ENCODE results near the gene UNC13C.

DNA sequence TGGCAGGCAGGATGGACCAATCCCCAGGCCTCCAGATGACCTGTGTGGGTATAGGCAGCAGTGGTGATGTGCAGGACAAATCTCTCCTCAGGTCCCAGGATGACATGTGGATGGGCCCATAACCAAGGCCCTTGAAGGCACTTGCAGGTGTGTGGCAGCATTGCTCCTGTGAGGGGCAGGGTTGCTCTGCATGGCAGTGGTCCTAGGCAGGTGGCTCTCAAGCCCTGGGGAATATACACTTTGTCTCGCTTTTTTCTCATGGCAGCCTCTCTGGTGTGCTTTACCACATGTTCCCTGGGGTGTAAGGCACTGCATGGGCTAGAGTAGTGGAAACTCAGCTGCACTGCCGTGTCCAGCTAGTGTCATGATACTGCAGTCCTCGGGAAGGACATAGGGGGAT lies 503.6 kb downstream of the UNC13C start:
- TF ChIP-seq, protein P1, sequence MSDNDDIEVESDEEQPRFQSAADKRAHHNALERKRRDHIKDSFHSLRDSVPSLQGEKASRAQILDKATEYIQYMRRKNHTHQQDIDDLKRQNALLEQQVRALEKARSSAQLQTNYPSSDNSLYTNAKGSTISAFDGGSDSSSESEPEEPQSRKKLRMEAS (IDR thresholded peaks at IDR 0.05): no peak
- no peak for TF ChIP-seq FOXM1 (IDR thresholded peaks at IDR 0.05; ENCODE audit: borderline replicate concordance, low read depth)
- TF ChIP-seq, protein P2, sequence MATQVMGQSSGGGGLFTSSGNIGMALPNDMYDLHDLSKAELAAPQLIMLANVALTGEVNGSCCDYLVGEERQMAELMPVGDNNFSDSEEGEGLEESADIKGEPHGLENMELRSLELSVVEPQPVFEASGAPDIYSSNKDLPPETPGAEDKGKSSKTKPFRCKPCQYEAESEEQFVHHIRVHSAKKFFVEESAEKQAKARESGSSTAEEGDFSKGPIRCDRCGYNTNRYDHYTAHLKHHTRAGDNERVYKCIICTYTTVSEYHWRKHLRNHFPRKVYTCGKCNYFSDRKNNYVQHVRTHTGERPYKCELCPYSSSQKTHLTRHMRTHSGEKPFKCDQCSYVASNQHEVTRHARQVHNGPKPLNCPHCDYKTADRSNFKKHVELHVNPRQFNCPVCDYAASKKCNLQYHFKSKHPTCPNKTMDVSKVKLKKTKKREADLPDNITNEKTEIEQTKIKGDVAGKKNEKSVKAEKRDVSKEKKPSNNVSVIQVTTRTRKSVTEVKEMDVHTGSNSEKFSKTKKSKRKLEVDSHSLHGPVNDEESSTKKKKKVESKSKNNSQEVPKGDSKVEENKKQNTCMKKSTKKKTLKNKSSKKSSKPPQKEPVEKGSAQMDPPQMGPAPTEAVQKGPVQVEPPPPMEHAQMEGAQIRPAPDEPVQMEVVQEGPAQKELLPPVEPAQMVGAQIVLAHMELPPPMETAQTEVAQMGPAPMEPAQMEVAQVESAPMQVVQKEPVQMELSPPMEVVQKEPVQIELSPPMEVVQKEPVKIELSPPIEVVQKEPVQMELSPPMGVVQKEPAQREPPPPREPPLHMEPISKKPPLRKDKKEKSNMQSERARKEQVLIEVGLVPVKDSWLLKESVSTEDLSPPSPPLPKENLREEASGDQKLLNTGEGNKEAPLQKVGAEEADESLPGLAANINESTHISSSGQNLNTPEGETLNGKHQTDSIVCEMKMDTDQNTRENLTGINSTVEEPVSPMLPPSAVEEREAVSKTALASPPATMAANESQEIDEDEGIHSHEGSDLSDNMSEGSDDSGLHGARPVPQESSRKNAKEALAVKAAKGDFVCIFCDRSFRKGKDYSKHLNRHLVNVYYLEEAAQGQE (IDR thresholded peaks at IDR 0.05; ENCODE audit: low read depth): no peak
- no peak for TF ChIP-seq EP300 (IDR thresholded peaks at IDR 0.05; ENCODE audit: borderline replicate concordance)
- TF ChIP-seq YY1 (IDR thresholded peaks at IDR 0.05; ENCODE audit: low read depth): no peak
- TF ChIP-seq CREB1 (IDR thresholded peaks at IDR 0.05; ENCODE audit: low read depth): no peak
- TF ChIP-seq TAF1 (IDR thresholded peaks at IDR 0.05; ENCODE audit: low read depth): no peak
- TF ChIP-seq CEBPB (IDR thresholded peaks at IDR 0.05): no peak
- no peak for TF ChIP-seq TEAD4 (IDR thresholded peaks at IDR 0.05)
- no peak for TF ChIP-seq EGR1 (IDR thresholded peaks at IDR 0.05)
- TF ChIP-seq ZBTB7A (IDR thresholded peaks at IDR 0.05; ENCODE audit: low read depth): no peak
- no peak for TF ChIP-seq RAD21 (IDR thresholded peaks at IDR 0.05; ENCODE audit: low read depth)
- no peak for TF ChIP-seq NFIC (IDR thresholded peaks at IDR 0.05)

Data from Ishikawa (cell line).